SK-N-SH treated with all-trans-retinoic acid at 6 μM for 48 hours (cell line): ENCODE measurements around the gene METTL6.

ENCODE experiments used
- ISL1 ChIP-seq: fragments of 250-450 bp; sonication (Bioruptor Pico); IDR thresholded peaks from 2 replicates; pipeline ENCODE4 v2.1.2; 2022; ENCODE audit warnings: mild to moderate bottlenecking, moderate library complexity
- PATZ1 ChIP-seq: fragments of 250-450 bp; sonication (Bioruptor Pico); IDR thresholded peaks from 2 replicates; pipeline ENCODE4 v1.8.0; 2020; ENCODE audit warnings: mild to moderate bottlenecking, moderate library complexity, borderline replicate concordance
- RARB ChIP-seq: fragments of 250-450 bp; sonication (Bioruptor Pico); IDR thresholded peaks from 2 replicates; pipeline ENCODE4 v1.8.0; 2021; ENCODE audit warnings: mild to moderate bottlenecking, moderate library complexity
- TOX ChIP-seq: fragments of 250-450 bp; sonication (Bioruptor Pico); IDR thresholded peaks from 2 replicates; pipeline ENCODE4 v1.8.0; 2021; ENCODE audit warnings: mild to moderate bottlenecking, moderate library complexity, borderline replicate concordance

GRCh38 chr3:15462451-15462850 is 35.1 kb upstream of the METTL6 start:
- TF ChIP-seq ISL1 (CRISPR knock-in tag) (no peak), TOX (no peak), RARB (CRISPR knock-in tag) (no peak), PATZ1 (CRISPR knock-in tag) (no peak)
